ENCODE results near the gene SGPP1.

- TF ChIP-seq CTCF (IDR thresholded peaks at IDR 0.05): no peak
- TF ChIP-seq POLR2A (IDR thresholded peaks at IDR 0.05): no peak
Observed at GRCh38 chr14:63710497-63710896, 17.4 kb downstream of the SGPP1 start.
